Right renal cortex interstitium (tissue), 3 donors: ENCODE measurements around the gene NEUROD2. TPM values are rescaled to one million over a fixed set of nuclear protein-coding genes. Genes with fewer than 3 reads are reported as not detected.
"Not testable (repeated sequence)": the region's sequence is repeated elsewhere in the genome, so short reads cannot be mapped to it uniquely, and the experiment has no call there.

Source experiments
- DNase-seq, 3 donors: peaks; one replicate each; pipeline ENCODE4 v3.0.0-alpha.2; 2013; ENCODE audit warnings: low read depth in 3 of 3, low spot score in 2 of 3
- polyA plus RNA-seq, 3 donors: library from polyadenylated mRNA; unstranded; fragments of 120-200 nt; gene quantifications; one replicate each; pipeline ENCODE4 v1.2.1, GENCODE V29; 2013; ENCODE audit not compliant: insufficient read length in 3 of 3

The NEUROD2 gene
- polyA plus RNA-seq, 3 donors = 0.04 TPM; not detected in 2

- no peak for DNase-seq
Observed at GRCh38 chr17:39603304-39604016, 4.3 kb downstream of the NEUROD2 start.

- DNase-seq = no peak
Observed at GRCh38 chr17:39602533-39603303, 5.0 kb downstream of the NEUROD2 start.

GRCh38 chr17:39601758-39602532 lies 5.8 kb downstream of the NEUROD2 start:
- no peak for DNase-seq

GRCh38 chr17:39600997-39601597 lies 6.6 kb downstream of the NEUROD2 start:
- no peak for DNase-seq

GRCh38 chr17:39600288-39600996 lies 7.3 kb downstream of the NEUROD2 start:
- DNase-seq = no peak

- DNase-seq = no peak
Observed at GRCh38 chr17:39599665-39600231, 8.0 kb downstream of the NEUROD2 start.

- DNase-seq = no peak
Observed at GRCh38 chr17:39599004-39599664, 8.6 kb downstream of the NEUROD2 start.

GRCh38 chr17:39598630-39599003 lies 9.1 kb downstream of the NEUROD2 start:
- DNase-seq = no peak

GRCh38 chr17:39598047-39598481 lies 9.7 kb downstream of the NEUROD2 start:
- no peak for DNase-seq

- no peak for DNase-seq
Observed at GRCh38 chr17:39597372-39598046, 10.2 kb downstream of the NEUROD2 start.

GRCh38 chr17:39596543-39597267 lies 11.0 kb downstream of the NEUROD2 start:
- DNase-seq = no peak

GRCh38 chr17:39595928-39596510 lies 11.7 kb downstream of the NEUROD2 start:
- DNase-seq = no peak

- DNase-seq = no peak
Observed at GRCh38 chr17:39595294-39595693, 12.4 kb downstream of the NEUROD2 start.

- no peak for DNase-seq
Observed at GRCh38 chr17:39593371-39593770, 14.3 kb downstream of the NEUROD2 start.

- DNase-seq = peak; percentile 69 to 84 (median 70)
Observed at GRCh38 chr17:39591958-39592954, 15.5 kb downstream of the NEUROD2 start.

- DNase-seq = not testable (repeated sequence)
Observed at GRCh38 chr17:39590180-39590579, 17.5 kb downstream of the NEUROD2 start.

- no peak for DNase-seq
Observed at GRCh38 chr17:39582658-39583057, 25.1 kb downstream of the NEUROD2 start.
